K562 (cell line): ENCODE measurements around the gene MGAT4C. TPM values are rescaled to one million over a fixed set of nuclear protein-coding genes. Genes with fewer than 3 reads are reported as not detected.

Experiments
- ATAC-seq: fragments of 200-7000 bp; cut with Tn5 transposase; 3 replicates; pipeline ENCODE4 v1.9.1; 2020; ENCODE audit warnings: moderate library complexity
- BruUV-seq: library from RNA; stranded (reverse); fragments of 400-500 nt; replicated peaks from 2 replicates; lab custom pipeline; 2021; lab: Mats Ljungman, UMichigan
- CTCF ChIA-PET: fragments of 300-600 bp; formaldehyde crosslinking; extraction: SDS; loops from one replicate; lab custom pipeline; 2021; ENCODE audit warnings: low intra/inter-chr PET ratio; lab: Yijun Ruan, JAX
- POLR2A ChIA-PET: fragments of 300-600, 350-650 bp; sonication (Branson Sonifier 250); formaldehyde crosslinking; extraction: SDS; loops from one replicate; lab custom pipeline; 2021; ENCODE audit warnings: antibody characterized with exemption, inconsistent platforms; lab: Yijun Ruan, JAX
- DNase-seq, 4 experiments: peaks; one replicate each; pipeline versions ENCODE4 v3.0.0 to v3.0.0-alpha.2; 2011 to 2018; ENCODE audit warnings: low spot score in 3 of 4, mixed read lengths in 3 of 4; ENCODE audit errors: extremely low read depth in 1 of 4
- FAIRE-seq: peaks from 2 replicates; lab custom pipeline; 2011; peaks lifted over from hg19 to GRCh38; lab: Jason Lieb, UNC
- H2AFZ ChIP-seq: 2 replicates; pipeline ENCODE4 v1.6.0; 2011; ENCODE audit warnings: low read depth, low read length, control low read depth, inconsistent platforms
- H3K27ac ChIP-seq: fragments of 200-600 bp; 3 replicates; pipeline ENCODE4 v1.8.0; 2011; ENCODE audit warnings: low read depth, mild to moderate bottlenecking, control low read depth, inconsistent platforms, low read length, moderate library complexity, mixed read lengths; ENCODE audit errors: extremely low read depth
- H3K27me3 ChIP-seq, 2 experiments: fragments of 300-600 bp in 1 of 2; 2 replicates in 1 of 2; 3 replicates in 1 of 2; pipeline versions ENCODE4 v1.6.0 to v1.8.0; 2011; ENCODE audit warnings: inconsistent platforms in 2 of 2, low read length in 2 of 2, mild to moderate bottlenecking in 1 of 2, mixed read lengths in 1 of 2, moderate library complexity in 1 of 2; ENCODE audit not compliant: control insufficient read depth in 2 of 2, insufficient read depth in 2 of 2
- H3K36me3 ChIP-seq: fragments of 300-600 bp; 3 replicates; pipeline ENCODE4 v1.8.0; 2011; ENCODE audit warnings: mild to moderate bottlenecking, low read length, inconsistent platforms; ENCODE audit not compliant: control insufficient read depth, insufficient read depth
- H3K4me1 ChIP-seq, 2 experiments: fragments of 200-600 bp in 1 of 2; replicated peaks in 1 of 2; 2 replicates in 1 of 2; 3 replicates in 1 of 2; pipeline versions ENCODE4 v1.5.1 to v1.8.0; 2011; ENCODE audit warnings: inconsistent platforms in 2 of 2, low read length in 2 of 2, mild to moderate bottlenecking in 1 of 2, mixed read lengths in 1 of 2, moderate library complexity in 1 of 2; ENCODE audit not compliant: control insufficient read depth in 2 of 2, insufficient read depth in 2 of 2
- H3K4me2 ChIP-seq: 2 replicates; pipeline ENCODE4 v1.6.1; 2011; ENCODE audit warnings: low read length, control low read depth, inconsistent platforms, mixed read lengths; ENCODE audit not compliant: insufficient read depth
- H3K4me3 ChIP-seq: fragments of 200-600 bp; sonication (generic), shearing (Covaris generic); 2 replicates; pipeline ENCODE4 v1.5.1; 2016; ENCODE audit warnings: control low read depth, inconsistent platforms
- H3K79me2 ChIP-seq: fragments of 200-600 bp; 3 replicates; pipeline ENCODE4 v1.8.0; 2011; ENCODE audit warnings: low read length, inconsistent platforms; ENCODE audit not compliant: control insufficient read depth, insufficient read depth
- H3K9ac ChIP-seq, 2 experiments: 2 replicates each; pipeline versions ENCODE4 v1.6.0 to v1.6.1; 2011; ENCODE audit warnings: low read depth in 2 of 2, low read length in 2 of 2, control low read depth in 1 of 2, inconsistent platforms in 1 of 2, mild to moderate bottlenecking in 1 of 2, mixed read lengths in 1 of 2; ENCODE audit not compliant: insufficient read depth in 1 of 2
- H3K9me1 ChIP-seq: one replicate; pipeline ENCODE4 v1.6.0; 2011; ENCODE audit warnings: inconsistent platforms, mild to moderate bottlenecking, low read length, moderate library complexity; ENCODE audit not compliant: control insufficient read depth, insufficient read depth
- H3K9me3 ChIP-seq: replicated peaks from 2 replicates; pipeline ENCODE4 v1.5.1; 2011; ENCODE audit warnings: low read depth, low read length, inconsistent platforms; ENCODE audit not compliant: control insufficient read depth, insufficient read depth
- H4K20me1 ChIP-seq: replicated peaks from 2 replicates; pipeline ENCODE4 v1.6.1; 2011; ENCODE audit warnings: low read length, inconsistent platforms, mixed read lengths; ENCODE audit not compliant: control insufficient read depth, insufficient read depth
- CC2D1A ChIP-seq: fragments of 450-650 bp; IDR thresholded peaks from 2 replicates; pipeline ENCODE4 v1.6.1; 2017; ENCODE audit warnings: mild to moderate bottlenecking
- E2F6 ChIP-seq, 2 experiments: IDR thresholded peaks; 2 replicates each; pipeline ENCODE4 v1.6.1; 2011; ENCODE audit warnings: borderline replicate concordance in 1 of 2, control low read depth in 1 of 2, low read depth in 1 of 2, low read length in 1 of 2, mild to moderate bottlenecking in 1 of 2, mixed read lengths in 1 of 2, moderate library complexity in 1 of 2; ENCODE audit not compliant: insufficient read depth in 1 of 2, insufficient read length in 1 of 2, poor library complexity in 1 of 2, severe bottlenecking in 1 of 2; ENCODE audit errors: extremely low read depth in 1 of 2
- GTF2B ChIP-seq: IDR thresholded peaks from 2 replicates; pipeline ENCODE4 v1.6.1; 2011; ENCODE audit not compliant: insufficient read length; ENCODE audit errors: extremely low read depth
- HNRNPH1 ChIP-seq: fragments of 200-400 bp; formaldehyde crosslinking; optimal IDR thresholded peaks from 2 replicates; pipeline ENCODE3; 2017; ENCODE audit warnings: low read depth, mild to moderate bottlenecking, low read length, moderate library complexity
- KAT2B ChIP-seq: IDR thresholded peaks from one replicate; pipeline ENCODE4 v1.6.1; 2012; ENCODE audit warnings: low read depth, mild to moderate bottlenecking, control low read depth, inconsistent platforms, low read length, moderate library complexity
- KDM5B ChIP-seq: fragments of 200-600 bp; sonication (generic); IDR thresholded peaks from 2 replicates; pipeline ENCODE4 v1.6.1; 2012; ENCODE audit warnings: low read depth, mild to moderate bottlenecking, moderate library complexity, low read length, control low read depth, inconsistent platforms; ENCODE audit not compliant: insufficient replicate concordance
- MIER1 ChIP-seq: fragments of 450-650 bp; IDR thresholded peaks from 2 replicates; pipeline ENCODE4 v1.6.1; 2016; ENCODE audit warnings: antibody characterized with exemption, mild to moderate bottlenecking, low read depth
- MXI1 ChIP-seq: IDR thresholded peaks from 2 replicates; pipeline ENCODE4 v1.6.1; 2011; ENCODE audit warnings: low read depth, mild to moderate bottlenecking, improper control_type of control experiment, low read length
- POLR2H ChIP-seq: IDR thresholded peaks from 2 replicates; pipeline ENCODE4 v1.6.1; 2016; ENCODE audit warnings: missing genetic modification characterization, low read depth, mild to moderate bottlenecking, control low read depth, missing compliant biosample characterization, moderate library complexity
- SREBF1 ChIP-seq: fragments of 150-350 bp; IDR thresholded peaks from 2 replicates; pipeline ENCODE4 v1.6.1; 2014; ENCODE audit warnings: antibody characterized with exemption, low read depth, low read length, borderline replicate concordance
- TCF7L2 ChIP-seq: fragments of 150-350 bp; IDR thresholded peaks from 2 replicates; pipeline ENCODE4 v1.6.1; 2016; ENCODE audit warnings: low read depth, mild to moderate bottlenecking, low read length, moderate library complexity
- TEAD4 ChIP-seq, 2 experiments: sonication (generic) in 1 of 2; formaldehyde crosslinking in 1 of 2; IDR thresholded peaks; 2 replicates each; pipeline versions ENCODE4 v1.6.1 to v1.8.0; 2012 to 2022; ENCODE audit warnings: borderline replicate concordance in 1 of 2, inconsistent platforms in 1 of 2, low read length in 1 of 2, mild to moderate bottlenecking in 1 of 2, missing genetic modification reagents in 1 of 2
- ZFP30 ChIP-seq: fragments of 250-450 bp; sonication (Bioruptor Pico); IDR thresholded peaks from 2 replicates; pipeline ENCODE4 v1.8.0; 2022; ENCODE audit warnings: moderate library complexity, mild to moderate bottlenecking, inconsistent platforms, borderline replicate concordance
- ZNF174 ChIP-seq: fragments of 250-450 bp; sonication (Bioruptor Pico); IDR thresholded peaks from 2 replicates; pipeline ENCODE4 v1.4.0; 2020; ENCODE audit warnings: mild to moderate bottlenecking
- WGBS: fragments of 100-300 bp; shearing (Covaris generic); methylation state at CpG from one replicate; pipeline ENCODE4 v1.1.6; 2016; ENCODE audit warnings: low coverage, mixed read lengths; ENCODE audit not compliant: insufficient coverage; ENCODE audit errors: missing lambda C conversion rate; 5-methylcytosine and 5-hydroxymethylcytosine counted together
- in situ Hi-C: fragments of 300-500 bp; cut with MboI; formaldehyde crosslinking; loops from 4 replicates; pipeline ENCODE4 v1.15.0; 2018; ENCODE audit warnings: inconsistent platforms, mixed read lengths
- intact Hi-C: fragments of 100-400 bp; cut with micrococcal nuclease; formaldehyde crosslinking; loops from 2 replicates; pipeline ENCODE4 v1.14.2; 2022
- polyA plus RNA-seq, 8 experiments: library from polyadenylated mRNA; depleted of rRNA in 4 of 8; stranded (reverse) in 5 of 8; unstranded in 3 of 8; fragments of >200 nt; fragmentation: Nextera tagmentation in 2 of 8; fragmentation: Illumina TruSeq in 1 of 8; extraction: Ambion mirVana in 2 of 8; extraction: Trizol in 1 of 8; gene quantifications; 2 replicates each; pipeline versions ENCODE4 v1.2.1 to v1.2.3, GENCODE V29; 2011 to 2014; ENCODE audit warnings: inconsistent platforms in 1 of 8, missing spikeins in 1 of 8
- total RNA-seq, 7 experiments: library from RNA; depleted of rRNA in 6 of 7; stranded (reverse); fragments of >200 nt in 6 of 7; fragmentation: Illumina TruSeq in 2 of 7; extraction: Trizol in 2 of 7; gene quantifications; 2 replicates each; pipeline versions ENCODE4 v1.2.1 to v1.2.3, GENCODE V29; 2011 to 2021; ENCODE audit warnings: low replicate concordance in 1 of 7

MGAT4C gene
- total and polyA plus RNA-seq, 9 of the 15 experiments (the other 6 are each of a cell fraction or from before 2014, with no cell fraction given): not detected

- 2% methylated on average over 2 of the region's 2 CpGs for WGBS
- FAIRE-seq (no peak), ATAC-seq (no peak), DNase-seq (no peak)
- H3K4me1 ChIP-seq: no peaks in the 10 kb centered on the region
- intact Hi-C loops (no loop called here), in situ Hi-C loops (no loop called here)
- no peak overlapping the region for H3K9ac ChIP-seq
- H3K4me2 ChIP-seq: no peak overlapping the region
- no peaks in the 10 kb centered on the region for H4K20me1 ChIP-seq
- no peak overlapping the region for H3K27ac ChIP-seq
- no peaks in the 10 kb centered on the region for H3K9me1 ChIP-seq
- H2AFZ ChIP-seq: no peak overlapping the region
- CTCF ChIA-PET: no interaction called here
- POLR2A ChIA-PET: no interaction called here
- TF ChIP-seq ZNF174 (CRISPR knock-in tag): no peak
- TF ChIP-seq, all 486 proteins: peak for 0
- Histone ChIP-seq H3K27me3 (no peaks in the 10 kb centered on the region), H3K79me2 (no peaks in the 10 kb centered on the region), H3K36me3 (no peaks in the 10 kb centered on the region), H3K4me3 (no peak overlapping the region), H3K9me3 (no peaks in the 10 kb centered on the region)
- no TSS peak for BruUV-seq
These were observed 27.4 kb upstream of the MGAT4C start for GRCh38 chr12:86283620-86284019.

- H3K4me1 ChIP-seq: no peaks in the 10 kb centered on the region
- no peak overlapping the region for H3K4me3 ChIP-seq
- H3K36me3 ChIP-seq: no peaks in the 10 kb centered on the region
- 3% methylated on average over 5 of the region's 5 CpGs for WGBS
- ChIA-PET CTCF (no interaction called here), POLR2A (no interaction called here)
- FAIRE-seq: no peak
- DNase-seq: no peak
- H3K27ac ChIP-seq: no peak overlapping the region
- H3K27me3 ChIP-seq: no peaks in the 10 kb centered on the region
- H3K9me1 ChIP-seq: no peaks in the 10 kb centered on the region
- no TSS peak for BruUV-seq
- no peak overlapping the region for H3K4me2 ChIP-seq
- H3K79me2 ChIP-seq: no peaks in the 10 kb centered on the region
- H4K20me1 ChIP-seq: no peaks in the 10 kb centered on the region
- no peak overlapping the region for H3K9ac ChIP-seq
- intact Hi-C loops (no loop called here), in situ Hi-C loops (loop anchor here (10.0 kb wide), 1 partner anchor 801 kb away; no protein-coding TSS in a partner anchor)
- H3K9me3 ChIP-seq: no peaks in the 10 kb centered on the region
- no peak for ATAC-seq
- no peak overlapping the region for H2AFZ ChIP-seq
- TF ChIP-seq TEAD4 (IDR thresholded peaks at IDR 0.05; ENCODE audit: low read length) (no peak), TEAD4 (CRISPR knock-in tag; IDR thresholded peaks at IDR 0.05; ENCODE audit: borderline replicate concordance) (no peak), KDM5B (no peak), E2F6 (IDR thresholded peaks at IDR 0.05; ENCODE audit: borderline replicate concordance in 1 of 2, extremely low read depth in 1 of 2, insufficient read depth in 1 of 2, insufficient read length in 1 of 2, low read depth in 1 of 2, low read length in 1 of 2, poor library complexity in 1 of 2, severe bottlenecking in 1 of 2) (no peak), HNRNPH1 (no peak), SREBF1 (no peak), ZFP30 (CRISPR knock-in tag) (no peak), MXI1 (no peak), KAT2B (no peak), POLR2H (tag) (no peak), CC2D1A (no peak), MIER1 (no peak), GTF2B (no peak), TCF7L2 (no peak)
These were observed 19.2 kb upstream of the MGAT4C start for GRCh38 chr12:86275356-86275755.
